GM23338 (cell line): ENCODE data around the gene GOLM1. TPM values are rescaled to one million over a fixed set of nuclear protein-coding genes. Genes with fewer than 3 reads are reported as not detected.

Experiments used
- ATAC-seq: fragments of 200-7000 bp; cut with Tn5 transposase; 3 replicates; pipeline ENCODE4 v1.9.1; 2020
- DNase-seq: peaks from one replicate; pipeline ENCODE4 v3.0.0-alpha.2; 2015; ENCODE audit warnings: low spot score
- H2AFZ ChIP-seq: fragments of 200-600 bp; sonication (generic); 2 replicates; pipeline ENCODE4 v1.8.0; 2016; ENCODE audit warnings: antibody characterized with exemption, mild to moderate bottlenecking, moderate library complexity
- H3F3A ChIP-seq: fragments of 200-600 bp; sonication (generic); replicated peaks from 2 replicates; pipeline ENCODE4 v1.8.0; 2017; ENCODE audit warnings: antibody characterized with exemption, mixed run types, low read depth
- H3K27ac ChIP-seq: fragments of 200-600 bp; sonication (generic); 2 replicates; pipeline ENCODE4 v1.6.1; 2016; ENCODE audit warnings: low read depth
- H3K27me3 ChIP-seq: fragments of 200-600 bp; sonication (generic); 2 replicates; pipeline ENCODE4 v1.8.0; 2016; ENCODE audit warnings: mild to moderate bottlenecking, mixed run types, moderate library complexity; ENCODE audit not compliant: insufficient read depth
- H3K36me3 ChIP-seq: fragments of 200-600 bp; sonication (generic); 2 replicates; pipeline ENCODE4 v1.8.0; 2016; ENCODE audit warnings: mild to moderate bottlenecking; ENCODE audit not compliant: insufficient read depth
- H3K4me1 ChIP-seq: fragments of 200-600 bp; sonication (generic); 2 replicates; pipeline ENCODE4 v1.8.0; 2016; ENCODE audit warnings: mild to moderate bottlenecking, moderate library complexity; ENCODE audit not compliant: insufficient read depth
- H3K4me2 ChIP-seq: fragments of 200-600 bp; sonication (generic); 2 replicates; pipeline ENCODE4 v1.7.1; 2017; ENCODE audit warnings: mixed run types
- H3K4me3 ChIP-seq: fragments of 200-600 bp; sonication (generic); 2 replicates; pipeline ENCODE4 v1.6.1; 2016; ENCODE audit warnings: mixed run types
- H3K79me2 ChIP-seq: fragments of 200-600 bp; sonication (generic); replicated peaks from 2 replicates; pipeline ENCODE4 v1.8.0; 2017; ENCODE audit warnings: mild to moderate bottlenecking; ENCODE audit not compliant: insufficient read depth
- H3K9me2 ChIP-seq: fragments of 200-600 bp; sonication (generic); 2 replicates; pipeline ENCODE4 v1.8.0; 2017; ENCODE audit not compliant: insufficient read depth
- H4K20me1 ChIP-seq: fragments of 200-600 bp; sonication (generic); replicated peaks from 2 replicates; pipeline ENCODE4 v1.8.0; 2017; ENCODE audit warnings: mild to moderate bottlenecking; ENCODE audit not compliant: insufficient read depth
- H3K27ac Mint-ChIP-seq: 2 replicates; pipeline ENCODE4 v1.8.0; 2020; ENCODE audit warnings: inconsistent platforms, mild to moderate bottlenecking, moderate library complexity, mixed read lengths
- H3K27me3 Mint-ChIP-seq: 3 replicates; pipeline ENCODE4 v1.8.0; 2022; ENCODE audit warnings: low read depth, mild to moderate bottlenecking, moderate library complexity, mixed read lengths, inconsistent platforms; ENCODE audit not compliant: insufficient read depth, poor library complexity
- H3K36me3 Mint-ChIP-seq: 3 replicates; pipeline ENCODE4 v1.8.0; 2021; ENCODE audit warnings: low read depth, mild to moderate bottlenecking, inconsistent platforms, moderate library complexity, mixed read lengths
- H3K4me1 Mint-ChIP-seq: 3 replicates; pipeline ENCODE4 v1.8.0; 2020; ENCODE audit warnings: mild to moderate bottlenecking, inconsistent platforms, mixed read lengths
- H3K4me3 Mint-ChIP-seq: 3 replicates; pipeline ENCODE4 v1.8.0; 2021; ENCODE audit warnings: moderate library complexity, mild to moderate bottlenecking, inconsistent platforms, mixed read lengths
- H3K9me3 Mint-ChIP-seq: 3 replicates; pipeline ENCODE4 v1.8.0; 2020; ENCODE audit warnings: moderate library complexity, mild to moderate bottlenecking, inconsistent platforms, mixed read lengths
- CREB1 ChIP-seq: fragments of 250-450 bp; sonication (Bioruptor Pico); IDR thresholded peaks from 2 replicates; pipeline ENCODE4 v1.5.0; 2020; ENCODE audit warnings: low read depth, mild to moderate bottlenecking, moderate library complexity
- EZH2 ChIP-seq: fragments of 200-600 bp; sonication (generic); IDR thresholded peaks from one replicate; pipeline ENCODE4 v1.8.0; 2017; ENCODE audit warnings: antibody characterized with exemption, mild to moderate bottlenecking, low read depth; ENCODE audit not compliant: unreplicated experiment
- NANOG ChIP-seq: IDR thresholded peaks from 2 replicates; pipeline ENCODE4 v1.6.1; 2016; ENCODE audit warnings: antibody characterized with exemption, borderline replicate concordance
- POLR2AphosphoS5 ChIP-seq: IDR thresholded peaks from 2 replicates; pipeline ENCODE4 v1.6.1; 2016; ENCODE audit warnings: antibody characterized with exemption, low read depth
- STAT1 ChIP-seq: IDR thresholded peaks from one replicate; pipeline ENCODE4 v1.6.1; 2016; ENCODE audit warnings: antibody characterized with exemption; ENCODE audit not compliant: unreplicated experiment
- ZNF114 ChIP-seq: fragments of 250-450 bp; sonication (Bioruptor Pico); IDR thresholded peaks from 2 replicates; pipeline ENCODE4 v1.5.0; 2020; ENCODE audit warnings: mild to moderate bottlenecking, moderate library complexity
- ZNF331 ChIP-seq: fragments of 250-450 bp; sonication (Bioruptor Pico); IDR thresholded peaks from 2 replicates; pipeline ENCODE4 v1.5.0; 2020; ENCODE audit warnings: low read depth, mild to moderate bottlenecking, moderate library complexity
- polyA plus RNA-seq: library from polyadenylated mRNA; unstranded; fragments of >200 nt; fragmentation: Nextera tagmentation; extraction: Ambion mirVana; gene quantifications from 2 replicates; pipeline ENCODE4 v1.2.1, GENCODE V29; 2016
- total RNA-seq: library from RNA; depleted of rRNA; stranded (reverse); fragments of >200 nt; shearing (Covaris generic); gene quantifications from 2 replicates; pipeline ENCODE4 v1.2.3, GENCODE V29; 2014
- TF ChIP-seq, protein P1 (sequence below): fragments of 250-450 bp; sonication (Bioruptor Pico); IDR thresholded peaks from 2 replicates; pipeline ENCODE4 v1.5.0; 2020; ENCODE audit warnings: mild to moderate bottlenecking, moderate library complexity
- TF ChIP-seq, protein P2 (sequence below): IDR thresholded peaks from one replicate; pipeline ENCODE4 v1.6.1; 2018; ENCODE audit warnings: antibody characterized with exemption; ENCODE audit not compliant: unreplicated experiment
- TF ChIP-seq, protein P3 (sequence below): IDR thresholded peaks from 2 replicates; pipeline ENCODE4 v1.6.1; 2016; ENCODE audit warnings: antibody characterized with exemption

GOLM1 gene
- total and polyA plus RNA-seq, 2 experiments from 2014 or later = 58.3 to 92.4 TPM

DNA sequence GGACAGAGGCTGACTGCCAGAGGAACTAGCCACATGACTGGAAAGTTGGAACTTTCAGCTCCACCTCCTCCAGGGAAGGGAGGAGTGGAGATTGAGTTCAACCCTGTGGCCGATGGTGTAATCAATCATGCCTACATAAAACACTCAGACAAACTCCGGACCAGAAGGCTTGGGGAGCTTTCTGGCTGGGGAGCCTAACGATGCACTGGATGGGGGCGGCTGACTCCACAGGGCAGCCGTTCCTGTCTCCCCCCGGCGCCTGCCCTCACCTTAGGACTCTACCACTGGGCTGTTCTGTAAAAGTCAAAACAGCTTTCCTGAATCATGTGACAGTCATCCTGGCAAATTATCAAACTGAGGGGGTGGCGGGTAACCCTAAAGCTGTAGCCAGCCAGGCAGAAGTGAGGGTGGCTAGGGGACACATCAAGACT, 58.0 kb downstream of the GOLM1 start:
- peaks cover under 1% of the 10 kb centered on the region; the same call in 2 of the 3 replicates for H3K4me1 Mint-ChIP-seq
- H3K36me3 Mint-ChIP-seq = peaks cover 26% of the 10 kb centered on the region
- peaks cover 4% of the 10 kb centered on the region; the same call in 1 of the 2 replicates for H4K20me1 ChIP-seq
- no peaks in the 10 kb centered on the region for H3K9me3 Mint-ChIP-seq
- H3K4me2 ChIP-seq = no peak overlapping the region
- no peak overlapping the region for H3K4me3 Mint-ChIP-seq
- H3K27me3 ChIP-seq = no peaks in the 10 kb centered on the region
- H3F3A ChIP-seq = no peaks in the 10 kb centered on the region
- DNase-seq = no peak
- H3K27ac Mint-ChIP-seq = peak overlapping the region; percentile 77; the same call in 1 of the 2 replicates
- no peak for TF ChIP-seq ZNF331
- TF ChIP-seq STAT1 = no peak
- no peak for TF ChIP-seq CREB1 (CRISPR knock-in tag)
- TF ChIP-seq ZNF114 (CRISPR knock-in tag) = no peak
- TF ChIP-seq, protein P1, sequence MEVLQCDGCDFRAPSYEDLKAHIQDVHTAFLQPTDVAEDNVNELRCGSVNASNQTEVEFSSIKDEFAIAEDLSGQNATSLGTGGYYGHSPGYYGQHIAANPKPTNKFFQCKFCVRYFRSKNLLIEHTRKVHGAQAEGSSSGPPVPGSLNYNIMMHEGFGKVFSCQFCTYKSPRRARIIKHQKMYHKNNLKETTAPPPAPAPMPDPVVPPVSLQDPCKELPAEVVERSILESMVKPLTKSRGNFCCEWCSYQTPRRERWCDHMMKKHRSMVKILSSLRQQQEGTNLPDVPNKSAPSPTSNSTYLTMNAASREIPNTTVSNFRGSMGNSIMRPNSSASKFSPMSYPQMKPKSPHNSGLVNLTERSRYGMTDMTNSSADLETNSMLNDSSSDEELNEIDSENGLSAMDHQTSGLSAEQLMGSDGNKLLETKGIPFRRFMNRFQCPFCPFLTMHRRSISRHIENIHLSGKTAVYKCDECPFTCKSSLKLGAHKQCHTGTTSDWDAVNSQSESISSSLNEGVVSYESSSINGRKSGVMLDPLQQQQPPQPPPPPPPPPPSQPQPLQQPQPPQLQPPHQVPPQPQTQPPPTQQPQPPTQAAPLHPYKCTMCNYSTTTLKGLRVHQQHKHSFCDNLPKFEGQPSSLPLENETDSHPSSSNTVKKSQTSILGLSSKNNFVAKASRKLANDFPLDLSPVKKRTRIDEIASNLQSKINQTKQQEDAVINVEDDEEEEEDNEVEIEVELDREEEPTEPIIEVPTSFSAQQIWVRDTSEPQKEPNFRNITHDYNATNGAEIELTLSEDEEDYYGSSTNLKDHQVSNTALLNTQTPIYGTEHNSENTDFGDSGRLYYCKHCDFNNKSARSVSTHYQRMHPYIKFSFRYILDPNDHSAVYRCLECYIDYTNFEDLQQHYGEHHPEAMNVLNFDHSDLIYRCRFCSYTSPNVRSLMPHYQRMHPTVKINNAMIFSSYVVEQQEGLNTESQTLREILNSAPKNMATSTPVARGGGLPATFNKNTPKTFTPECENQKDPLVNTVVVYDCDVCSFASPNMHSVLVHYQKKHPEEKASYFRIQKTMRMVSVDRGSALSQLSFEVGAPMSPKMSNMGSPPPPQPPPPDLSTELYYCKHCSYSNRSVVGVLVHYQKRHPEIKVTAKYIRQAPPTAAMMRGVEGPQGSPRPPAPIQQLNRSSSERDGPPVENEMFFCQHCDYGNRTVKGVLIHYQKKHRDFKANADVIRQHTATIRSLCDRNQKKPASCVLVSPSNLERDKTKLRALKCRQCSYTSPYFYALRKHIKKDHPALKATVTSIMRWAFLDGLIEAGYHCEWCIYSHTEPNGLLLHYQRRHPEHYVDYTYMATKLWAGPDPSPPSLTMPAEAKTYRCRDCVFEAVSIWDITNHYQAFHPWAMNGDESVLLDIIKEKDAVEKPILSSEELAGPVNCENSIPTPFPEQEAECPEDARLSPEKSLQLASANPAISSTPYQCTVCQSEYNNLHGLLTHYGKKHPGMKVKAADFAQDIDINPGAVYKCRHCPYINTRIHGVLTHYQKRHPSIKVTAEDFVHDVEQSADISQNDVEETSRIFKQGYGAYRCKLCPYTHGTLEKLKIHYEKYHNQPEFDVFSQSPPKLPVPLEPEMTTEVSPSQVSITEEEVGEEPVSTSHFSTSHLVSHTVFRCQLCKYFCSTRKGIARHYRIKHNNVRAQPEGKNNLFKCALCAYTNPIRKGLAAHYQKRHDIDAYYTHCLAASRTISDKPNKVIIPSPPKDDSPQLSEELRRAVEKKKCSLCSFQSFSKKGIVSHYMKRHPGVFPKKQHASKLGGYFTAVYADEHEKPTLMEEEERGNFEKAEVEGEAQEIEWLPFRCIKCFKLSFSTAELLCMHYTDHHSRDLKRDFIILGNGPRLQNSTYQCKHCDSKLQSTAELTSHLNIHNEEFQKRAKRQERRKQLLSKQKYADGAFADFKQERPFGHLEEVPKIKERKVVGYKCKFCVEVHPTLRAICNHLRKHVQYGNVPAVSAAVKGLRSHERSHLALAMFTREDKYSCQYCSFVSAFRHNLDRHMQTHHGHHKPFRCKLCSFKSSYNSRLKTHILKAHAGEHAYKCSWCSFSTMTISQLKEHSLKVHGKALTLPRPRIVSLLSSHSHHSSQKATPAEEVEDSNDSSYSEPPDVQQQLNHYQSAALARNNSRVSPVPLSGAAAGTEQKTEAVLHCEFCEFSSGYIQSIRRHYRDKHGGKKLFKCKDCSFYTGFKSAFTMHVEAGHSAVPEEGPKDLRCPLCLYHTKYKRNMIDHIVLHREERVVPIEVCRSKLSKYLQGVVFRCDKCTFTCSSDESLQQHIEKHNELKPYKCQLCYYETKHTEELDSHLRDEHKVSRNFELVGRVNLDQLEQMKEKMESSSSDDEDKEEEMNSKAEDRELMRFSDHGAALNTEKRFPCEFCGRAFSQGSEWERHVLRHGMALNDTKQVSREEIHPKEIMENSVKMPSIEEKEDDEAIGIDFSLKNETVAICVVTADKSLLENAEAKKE = no peak
- no peak for TF ChIP-seq POLR2AphosphoS5
- no peak for TF ChIP-seq EZH2
- no peak overlapping the region for H2AFZ ChIP-seq
- peaks cover 7% of the 10 kb centered on the region for H3K27me3 Mint-ChIP-seq
- no peaks in the 10 kb centered on the region for H3K9me2 ChIP-seq
- no peaks in the 10 kb centered on the region; the same call in 1 of the 2 replicates for H3K36me3 ChIP-seq
- no peak overlapping the region for H3K4me3 ChIP-seq
- H3K79me2 ChIP-seq = no peaks in the 10 kb centered on the region
- no peak overlapping the region for H3K27ac ChIP-seq
- H3K4me1 ChIP-seq = no peaks in the 10 kb centered on the region
- ATAC-seq = no peak

DNA sequence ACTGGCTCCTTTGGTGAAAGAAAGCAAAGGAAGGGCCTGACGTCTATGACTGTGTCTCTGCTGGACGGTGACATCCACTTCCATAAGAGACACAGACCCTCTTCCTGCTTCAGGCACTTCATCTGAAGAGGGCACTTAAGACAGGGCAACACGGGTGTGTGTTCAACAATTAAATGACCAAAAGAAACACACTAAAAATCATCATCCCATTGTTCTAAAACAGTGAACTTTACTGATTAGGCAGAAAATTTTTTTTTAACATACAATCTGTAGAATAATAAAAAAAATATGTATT, 58.5 kb downstream of the GOLM1 start:
- ATAC-seq (no peak), DNase-seq (no peak)
- H3K4me1 Mint-ChIP-seq = peaks cover 4% of the 10 kb centered on the region; the same call in 2 of the 3 replicates
- Histone ChIP-seq H3K4me2 (no peak overlapping the region), H3K4me1 (no peaks in the 10 kb centered on the region), H3K27ac (no peak overlapping the region), H3K4me3 (no peak overlapping the region), H3K27me3 (no peaks in the 10 kb centered on the region), H3K9me2 (no peaks in the 10 kb centered on the region), H3F3A (no peaks in the 10 kb centered on the region), H3K79me2 (no peaks in the 10 kb centered on the region), H3K36me3 (no peaks in the 10 kb centered on the region; the same call in 1 of the 2 replicates), H2AFZ (no peak overlapping the region), H4K20me1 (peaks cover 4% of the 10 kb centered on the region; the same call in 1 of the 2 replicates)
- H3K36me3 Mint-ChIP-seq = peaks cover 29% of the 10 kb centered on the region
- H3K27ac Mint-ChIP-seq = no peak overlapping the region
- H3K9me3 Mint-ChIP-seq = no peaks in the 10 kb centered on the region
- TF ChIP-seq POLR2AphosphoS5 (no peak), ZNF331 (no peak), NANOG (no peak), STAT1 (no peak)
- TF ChIP-seq, protein P2, sequence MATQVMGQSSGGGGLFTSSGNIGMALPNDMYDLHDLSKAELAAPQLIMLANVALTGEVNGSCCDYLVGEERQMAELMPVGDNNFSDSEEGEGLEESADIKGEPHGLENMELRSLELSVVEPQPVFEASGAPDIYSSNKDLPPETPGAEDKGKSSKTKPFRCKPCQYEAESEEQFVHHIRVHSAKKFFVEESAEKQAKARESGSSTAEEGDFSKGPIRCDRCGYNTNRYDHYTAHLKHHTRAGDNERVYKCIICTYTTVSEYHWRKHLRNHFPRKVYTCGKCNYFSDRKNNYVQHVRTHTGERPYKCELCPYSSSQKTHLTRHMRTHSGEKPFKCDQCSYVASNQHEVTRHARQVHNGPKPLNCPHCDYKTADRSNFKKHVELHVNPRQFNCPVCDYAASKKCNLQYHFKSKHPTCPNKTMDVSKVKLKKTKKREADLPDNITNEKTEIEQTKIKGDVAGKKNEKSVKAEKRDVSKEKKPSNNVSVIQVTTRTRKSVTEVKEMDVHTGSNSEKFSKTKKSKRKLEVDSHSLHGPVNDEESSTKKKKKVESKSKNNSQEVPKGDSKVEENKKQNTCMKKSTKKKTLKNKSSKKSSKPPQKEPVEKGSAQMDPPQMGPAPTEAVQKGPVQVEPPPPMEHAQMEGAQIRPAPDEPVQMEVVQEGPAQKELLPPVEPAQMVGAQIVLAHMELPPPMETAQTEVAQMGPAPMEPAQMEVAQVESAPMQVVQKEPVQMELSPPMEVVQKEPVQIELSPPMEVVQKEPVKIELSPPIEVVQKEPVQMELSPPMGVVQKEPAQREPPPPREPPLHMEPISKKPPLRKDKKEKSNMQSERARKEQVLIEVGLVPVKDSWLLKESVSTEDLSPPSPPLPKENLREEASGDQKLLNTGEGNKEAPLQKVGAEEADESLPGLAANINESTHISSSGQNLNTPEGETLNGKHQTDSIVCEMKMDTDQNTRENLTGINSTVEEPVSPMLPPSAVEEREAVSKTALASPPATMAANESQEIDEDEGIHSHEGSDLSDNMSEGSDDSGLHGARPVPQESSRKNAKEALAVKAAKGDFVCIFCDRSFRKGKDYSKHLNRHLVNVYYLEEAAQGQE = no peak
- TF ChIP-seq, protein P3, sequence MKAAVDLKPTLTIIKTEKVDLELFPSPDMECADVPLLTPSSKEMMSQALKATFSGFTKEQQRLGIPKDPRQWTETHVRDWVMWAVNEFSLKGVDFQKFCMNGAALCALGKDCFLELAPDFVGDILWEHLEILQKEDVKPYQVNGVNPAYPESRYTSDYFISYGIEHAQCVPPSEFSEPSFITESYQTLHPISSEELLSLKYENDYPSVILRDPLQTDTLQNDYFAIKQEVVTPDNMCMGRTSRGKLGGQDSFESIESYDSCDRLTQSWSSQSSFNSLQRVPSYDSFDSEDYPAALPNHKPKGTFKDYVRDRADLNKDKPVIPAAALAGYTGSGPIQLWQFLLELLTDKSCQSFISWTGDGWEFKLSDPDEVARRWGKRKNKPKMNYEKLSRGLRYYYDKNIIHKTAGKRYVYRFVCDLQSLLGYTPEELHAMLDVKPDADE = no peak
- H3K27me3 Mint-ChIP-seq = peaks cover 10% of the 10 kb centered on the region
- H3K4me3 Mint-ChIP-seq = no peak overlapping the region
